ENCODE results near the gene PLEKHB1.

GRCh38 chr11:73670808-73671207 is 24.4 kb downstream of the PLEKHB1 start:
- no peak for TF ChIP-seq ELF4 (IDR thresholded peaks at IDR 0.05)
- TF ChIP-seq SUZ12 (IDR thresholded peaks at IDR 0.05) = no peak
- TF ChIP-seq PKNOX1 (IDR thresholded peaks at IDR 0.05) = no peak
- TF ChIP-seq SP1 (IDR thresholded peaks at IDR 0.05) = no peak
- TF ChIP-seq BHLHE40 (IDR thresholded peaks at IDR 0.05; ENCODE audit: borderline replicate concordance) = no peak
- no peak for TF ChIP-seq HDGF (IDR thresholded peaks at IDR 0.05; ENCODE audit: borderline replicate concordance)
- no peak for TF ChIP-seq TARDBP (IDR thresholded peaks at IDR 0.05)

Measured in HEK293T (cell line).